ENCODE results near the gene EFNA5.

- TF ChIP-seq RAD21 (IDR thresholded peaks at IDR 0.05) = no peak
- no peak for TF ChIP-seq CTCF (IDR thresholded peaks at IDR 0.05; ENCODE audit: low read depth, low read length, missing input control)
- no peak for TF ChIP-seq REST (IDR thresholded peaks at IDR 0.05)
- TF ChIP-seq NR2F2 (IDR thresholded peaks at IDR 0.05) = no peak
- TF ChIP-seq TAF1 (conservative IDR thresholded peaks at IDR 0.05) = no peak
- no peak for TF ChIP-seq MAX (IDR thresholded peaks at IDR 0.05)
- TF ChIP-seq GABPA (IDR thresholded peaks at IDR 0.05 in 1 of 2, conservative IDR thresholded peaks at IDR 0.05 in 1 of 2) = no peak
- TF ChIP-seq JUND (IDR thresholded peaks at IDR 0.05) = no peak
- TF ChIP-seq YY1 (IDR thresholded peaks at IDR 0.05) = no peak
- no peak for TF ChIP-seq ZBTB33 (IDR thresholded peaks at IDR 0.05)
- no peak for TF ChIP-seq SP1 (IDR thresholded peaks at IDR 0.05)
Observed at GRCh38 chr5:107539726-107540330, 130.9 kb downstream of the EFNA5 start.

Data from liver (tissue), 3 donors.